IMR-90 (cell line): Measurements from ENCODE around the gene DCHS2. TPM values are rescaled to one million over a fixed set of nuclear protein-coding genes. Genes with fewer than 3 reads are reported as not detected.

ENCODE experiments used
- ATAC-seq: fragments of 200-7000 bp; cut with Tn5 transposase; 2 replicates; pipeline ENCODE4 v1.9.1; 2020; ENCODE audit warnings: low read depth, mild to moderate bottlenecking, moderate library complexity
- BruUV-seq: library from RNA; stranded (reverse); fragments of 400-500 nt; replicated peaks from 2 replicates; lab custom pipeline; 2021; lab: Mats Ljungman, UMichigan
- CTCF ChIA-PET: fragments of 300-600 bp; formaldehyde crosslinking; extraction: SDS; loops from one replicate; lab custom pipeline; 2021; ENCODE audit warnings: antibody characterized with exemption; lab: Yijun Ruan, JAX
- POLR2A ChIA-PET: fragments of 300-600 bp; sonication (Branson Sonifier 250); formaldehyde crosslinking; loops from one replicate; lab custom pipeline; 2022; ENCODE audit warnings: antibody characterized with exemption; ENCODE audit not compliant: unreplicated experiment; lab: Charles Lee
- DNase-seq: peaks from one replicate; pipeline ENCODE4 v3.0.0; 2013
- H2AFZ ChIP-seq: replicated peaks from 2 replicates; pipeline ENCODE3; 2013; ENCODE audit warnings: low read length, mild to moderate bottlenecking; ENCODE audit not compliant: poor library complexity
- H2AK5ac ChIP-seq: 2 replicates; pipeline ENCODE4 v1.6.1; 2013; ENCODE audit warnings: low read depth, low read length, inconsistent platforms
- H2AK9ac ChIP-seq: replicated peaks from 2 replicates; pipeline ENCODE3; 2013; ENCODE audit warnings: mild to moderate bottlenecking, low read depth, low read length, moderate library complexity; ENCODE audit not compliant: poor library complexity
- H2BK120ac ChIP-seq: 2 replicates; pipeline ENCODE4 v1.6.1; 2013; ENCODE audit warnings: low read depth, low read length, inconsistent platforms
- H2BK15ac ChIP-seq: 3 replicates; pipeline ENCODE4 v1.6.1; 2013; ENCODE audit warnings: low read depth, low read length, inconsistent platforms
- H2BK20ac ChIP-seq: 2 replicates; pipeline ENCODE4 v1.6.1; 2013; ENCODE audit warnings: low read depth, mild to moderate bottlenecking, inconsistent platforms, low read length, moderate library complexity
- H2BK5ac ChIP-seq: 2 replicates; pipeline ENCODE4 v1.6.1; 2013; ENCODE audit warnings: mild to moderate bottlenecking, low read depth, low read length, inconsistent platforms; ENCODE audit not compliant: poor library complexity, severe bottlenecking
- H3K14ac ChIP-seq: replicated peaks from 2 replicates; pipeline ENCODE4 v1.6.1; 2013; ENCODE audit warnings: low read depth, low read length, inconsistent platforms
- H3K18ac ChIP-seq: 2 replicates; pipeline ENCODE4 v1.6.1; 2013; ENCODE audit warnings: low read depth, low read length, control low read depth
- H3K23ac ChIP-seq: 2 replicates; pipeline ENCODE4 v1.6.1; 2013; ENCODE audit warnings: low read depth, low read length, inconsistent platforms
- H3K27ac ChIP-seq: 2 replicates; pipeline ENCODE4 v1.5.1; 2013; ENCODE audit warnings: mild to moderate bottlenecking, control low read depth, low read length; ENCODE audit not compliant: insufficient read depth
- H3K27me3 ChIP-seq: 2 replicates; pipeline ENCODE4 v1.6.1; 2013; ENCODE audit warnings: low read length; ENCODE audit not compliant: control insufficient read depth, insufficient read depth
- H3K36me3 ChIP-seq: 2 replicates; pipeline ENCODE4 v1.6.1; 2013; ENCODE audit warnings: low read length, mixed read lengths; ENCODE audit not compliant: control insufficient read depth, insufficient read depth
- H3K4ac ChIP-seq: 2 replicates; pipeline ENCODE4 v1.6.1; 2013; ENCODE audit warnings: low read depth, low read length, inconsistent platforms
- H3K4me1 ChIP-seq: 2 replicates; pipeline ENCODE4 v1.6.1; 2013; ENCODE audit warnings: low read length, mixed read lengths; ENCODE audit not compliant: control insufficient read depth, insufficient read depth
- H3K4me2 ChIP-seq: 2 replicates; pipeline ENCODE4 v1.6.1; 2013; ENCODE audit warnings: low read depth, mild to moderate bottlenecking, control low read depth, low read length, moderate library complexity
- H3K4me3 ChIP-seq: 2 replicates; pipeline ENCODE4 v1.5.1; 2013; ENCODE audit warnings: low read depth, mild to moderate bottlenecking, control low read depth, low read length, moderate library complexity; ENCODE audit not compliant: insufficient read depth
- H3K56ac ChIP-seq: 2 replicates; pipeline ENCODE4 v1.6.1; 2013; ENCODE audit warnings: low read length, inconsistent platforms; ENCODE audit not compliant: insufficient read depth; ENCODE audit errors: extremely low read depth
- H3K79me1 ChIP-seq, 2 experiments: 2 replicates each; pipeline ENCODE4 v1.6.1; 2013; ENCODE audit warnings: low read length in 2 of 2, inconsistent platforms in 1 of 2, low read depth in 1 of 2
- H3K9ac ChIP-seq: 2 replicates; pipeline ENCODE4 v1.6.1; 2013; ENCODE audit warnings: low read depth, low read length, control low read depth
- H3K9me1 ChIP-seq: 2 replicates; pipeline ENCODE4 v1.6.1; 2013; ENCODE audit warnings: low read length, inconsistent platforms; ENCODE audit not compliant: insufficient read depth
- H3K9me3 ChIP-seq: 2 replicates; pipeline ENCODE4 v1.6.1; 2013; ENCODE audit warnings: low read length; ENCODE audit not compliant: control insufficient read depth, insufficient read depth
- H4K20me1 ChIP-seq: 2 replicates; pipeline ENCODE4 v1.6.1; 2013; ENCODE audit warnings: low read length, inconsistent platforms; ENCODE audit not compliant: insufficient read depth
- H4K5ac ChIP-seq: 2 replicates; pipeline ENCODE4 v1.6.1; 2013; ENCODE audit warnings: mild to moderate bottlenecking, low read depth, low read length, control low read depth
- H4K8ac ChIP-seq, 2 experiments: 2 replicates each; pipeline ENCODE4 v1.6.1; 2013; ENCODE audit warnings: low read depth in 2 of 2, low read length in 2 of 2, control low read depth in 1 of 2, inconsistent platforms in 1 of 2
- H4K91ac ChIP-seq: 2 replicates; pipeline ENCODE4 v1.6.1; 2013; ENCODE audit warnings: low read depth, low read length, inconsistent platforms; ENCODE audit not compliant: insufficient read depth
- CHD1 ChIP-seq: IDR thresholded peaks from 2 replicates; pipeline ENCODE4 v1.6.1; 2012; ENCODE audit warnings: low read depth, low read length, improper control_type of control experiment
- CTCF ChIP-seq: conservative IDR thresholded peaks from 2 replicates; pipeline ENCODE4 v1.5.1; 2012; ENCODE audit warnings: mild to moderate bottlenecking, low read depth, low read length, improper control_type of control experiment
- RAD21 ChIP-seq: IDR thresholded peaks from 2 replicates; pipeline ENCODE4 v1.6.1; 2012; ENCODE audit warnings: low read length, improper control_type of control experiment
- RCOR1 ChIP-seq: IDR thresholded peaks from 2 replicates; pipeline ENCODE4 v1.6.1; 2012; ENCODE audit warnings: mild to moderate bottlenecking, low read length, improper control_type of control experiment; ENCODE audit not compliant: insufficient replicate concordance
- RFX5 ChIP-seq: IDR thresholded peaks from 2 replicates; pipeline ENCODE4 v1.8.0; 2012; ENCODE audit warnings: low read depth, mild to moderate bottlenecking, low read length, moderate library complexity
- WGBS, 2 experiments: methylation state at CpG; one replicate each; pipeline versions ENCODE4 v1.1.5 to v1.1.7; 2013; ENCODE audit warnings: missing lambda C conversion rate in 2 of 2; ENCODE audit not compliant: insufficient read length in 1 of 2; ENCODE audit errors: extremely low coverage in 2 of 2; 5-methylcytosine and 5-hydroxymethylcytosine counted together
- dilution Hi-C: fragments of 300-500 bp; cut with HindIII; formaldehyde crosslinking; loops from one replicate; pipeline ENCODE4 v1.14.3; 2018; ENCODE audit warnings: low sequenced_read_pairs; ENCODE audit not compliant: unreplicated experiment
- in situ Hi-C: fragments of 300-500 bp; cut with MboI; formaldehyde crosslinking; loops from 3 replicates; pipeline ENCODE4 v1.14.3; 2019; ENCODE audit warnings: low sequenced_read_pairs, inconsistent platforms, mixed read lengths
- intact Hi-C: fragments of 100-400 bp; cut with micrococcal nuclease; formaldehyde crosslinking; loops from 2 replicates; pipeline ENCODE4 v1.10.0; 2022
- polyA plus RNA-seq, 3 experiments: library from polyadenylated mRNA; depleted of rRNA; stranded (reverse); fragments of >200 nt; gene quantifications; 2 replicates each; pipeline ENCODE4 v1.2.3, GENCODE V29; 2012; ENCODE audit warnings: low replicate concordance in 1 of 3
- total RNA-seq: library from RNA; depleted of rRNA; stranded (reverse); fragments of >200 nt; gene quantifications from 2 replicates; pipeline ENCODE4 v1.2.3, GENCODE V29; 2012

Gene DCHS2
- total and polyA plus RNA-seq, 2 of the 4 experiments (the other 2 are of a cell fraction): not detected

- H2BK120ac ChIP-seq: no peak overlapping the region
- no peak for DNase-seq
- H3K4ac ChIP-seq: no peak overlapping the region
- no peak overlapping the region for H2AK9ac ChIP-seq
- H2BK20ac ChIP-seq: no peak overlapping the region
- dilution Hi-C loops (no loop called here), in situ Hi-C loops (no loop called here), intact Hi-C loops (loop anchor here (1.0 kb wide), 1 partner anchor 33 kb away; no protein-coding TSS in a partner anchor)
- H3K4me1 ChIP-seq: no peaks in the 10 kb centered on the region
- H4K91ac ChIP-seq: no peak overlapping the region
- H2BK5ac ChIP-seq: no peak overlapping the region
- WGBS, 2 experiments: 40% methylated on average over 1 of the region's 1 CpG; no CpG with 5 or more reads in 1 of the 2 experiments
- no peak overlapping the region for H3K14ac ChIP-seq
- H3K18ac ChIP-seq: no peak overlapping the region
- POLR2A ChIA-PET: no interaction called here
- no peaks in the 10 kb centered on the region for H3K36me3 ChIP-seq
- H2BK15ac ChIP-seq: no peak overlapping the region
- no peaks in the 10 kb centered on the region for H3K9me3 ChIP-seq
- peak overlapping the region; percentile 15 for H2AFZ ChIP-seq
- no peak for ATAC-seq
- no peaks in the 10 kb centered on the region for H3K79me1 ChIP-seq
- CTCF ChIA-PET: no interaction called here
- H3K4me2 ChIP-seq: no peak overlapping the region
- no peak for TF ChIP-seq CHD1
- TF ChIP-seq CTCF: no peak
- TF ChIP-seq RFX5: no peak
- no peak for TF ChIP-seq RCOR1
- no peak for TF ChIP-seq RAD21
- no peak overlapping the region for H3K9ac ChIP-seq
- H4K5ac ChIP-seq: no peak overlapping the region
- no peak overlapping the region for H3K27ac ChIP-seq
- no peak overlapping the region for H3K4me3 ChIP-seq
- H3K23ac ChIP-seq: no peak overlapping the region
- H3K56ac ChIP-seq: no peak overlapping the region
- H3K27me3 ChIP-seq: no peaks in the 10 kb centered on the region
- no peak overlapping the region for H4K8ac ChIP-seq
- H3K9me1 ChIP-seq: no peaks in the 10 kb centered on the region
- H4K20me1 ChIP-seq: no peaks in the 10 kb centered on the region
- no peak overlapping the region for H2AK5ac ChIP-seq
- no TSS peak for BruUV-seq
Observed at GRCh38 chr4:154472858-154473257, 18.7 kb downstream of the DCHS2 start.
